ENCODE data around the gene KCNJ4. TPM values are rescaled to one million over a fixed set of nuclear protein-coding genes. Genes with fewer than 3 reads are reported as not detected.

Gene KCNJ4
- total RNA-seq, 1 donor from 2014 or later = 0.82 TPM

- no peaks in the 10 kb centered on the region for H3K79me2 ChIP-seq (ENCODE audit: low read depth)
- H3K4me1 ChIP-seq = peaks cover 15% of the 10 kb centered on the region
- no peak overlapping the region for H2AFZ ChIP-seq (replicated peaks)
- no peaks in the 10 kb centered on the region for H3K27me3 ChIP-seq
- no peak overlapping the region for H3K4me3 ChIP-seq
- H3K9me3 Mint-ChIP-seq = no peaks in the 10 kb centered on the region
- no peaks in the 10 kb centered on the region for H4K20me1 ChIP-seq (ENCODE audit: low read depth)
- no peak for DNase-seq (ENCODE audit: low spot score)
- no peaks in the 10 kb centered on the region for H3K36me3 Mint-ChIP-seq
- no peaks in the 10 kb centered on the region for H3K9me3 ChIP-seq (ENCODE audit: low read depth)
- H3K27ac ChIP-seq = no peak overlapping the region
- no peak overlapping the region for H3K9ac ChIP-seq
- H3K4me3 Mint-ChIP-seq = no peak overlapping the region
- H3F3A ChIP-seq (ENCODE audit: low read depth) = peaks cover 6% of the 10 kb centered on the region
- TF ChIP-seq EZH2phosphoT487 (IDR thresholded peaks at IDR 0.05) (no peak), CTCF (IDR thresholded peaks at IDR 0.05) (no peak), EZH2 (IDR thresholded peaks at IDR 0.05) (no peak)
- peaks cover 17% of the 10 kb centered on the region for H3K4me1 Mint-ChIP-seq
- no peaks in the 10 kb centered on the region for H3K36me3 ChIP-seq
- H3K27me3 Mint-ChIP-seq (ENCODE audit: insufficient read depth, low read depth) = peaks cover 2% of the 10 kb centered on the region
- H3K27ac Mint-ChIP-seq = no peak overlapping the region
- H3K4me2 ChIP-seq = no peak overlapping the region
These were observed 28.4 kb downstream of the KCNJ4 start for GRCh38 chr22:38426628-38427027.

GRCh38 chr22:38424525-38425080 lies 30.4 kb downstream of the KCNJ4 start:
- peaks cover 9% of the 10 kb centered on the region for H3K4me1 Mint-ChIP-seq
- Histone ChIP-seq H3K4me2 (no peak overlapping the region), H3K79me2 (ENCODE audit: low read depth) (no peaks in the 10 kb centered on the region), H4K20me1 (ENCODE audit: low read depth) (no peaks in the 10 kb centered on the region), H3K4me1 (peaks cover 15% of the 10 kb centered on the region), H3K9me3 (ENCODE audit: low read depth) (no peaks in the 10 kb centered on the region), H2AFZ (replicated peaks) (no peak overlapping the region), H3K9ac (no peak overlapping the region), H3F3A (ENCODE audit: low read depth) (peaks cover 4% of the 10 kb centered on the region), H3K27ac (no peak overlapping the region), H3K4me3 (no peak overlapping the region), H3K27me3 (no peaks in the 10 kb centered on the region), H3K36me3 (no peaks in the 10 kb centered on the region)
- H3K27ac Mint-ChIP-seq = no peak overlapping the region
- H3K36me3 Mint-ChIP-seq = no peaks in the 10 kb centered on the region
- H3K4me3 Mint-ChIP-seq = no peak overlapping the region
- no peaks in the 10 kb centered on the region for H3K9me3 Mint-ChIP-seq
- no peak for DNase-seq (ENCODE audit: low spot score)
- no peak for TF ChIP-seq CTCF (IDR thresholded peaks at IDR 0.05)
- TF ChIP-seq EZH2 (IDR thresholded peaks at IDR 0.05) = no peak
- no peaks in the 10 kb centered on the region for H3K27me3 Mint-ChIP-seq (ENCODE audit: insufficient read depth, low read depth)

GRCh38 chr22:38423512-38424503 lies 31.2 kb downstream of the KCNJ4 start:
- no peak overlapping the region for H3K9ac ChIP-seq
- no peaks in the 10 kb centered on the region for H3K36me3 ChIP-seq
- no peaks in the 10 kb centered on the region for H3K79me2 ChIP-seq (ENCODE audit: low read depth)
- no peaks in the 10 kb centered on the region for H3K36me3 Mint-ChIP-seq
- H3K4me1 Mint-ChIP-seq = peaks cover 9% of the 10 kb centered on the region
- H4K20me1 ChIP-seq (ENCODE audit: low read depth) = no peaks in the 10 kb centered on the region
- H3K4me2 ChIP-seq = no peak overlapping the region
- H3K27me3 Mint-ChIP-seq (ENCODE audit: insufficient read depth, low read depth) = no peaks in the 10 kb centered on the region
- H3K4me3 Mint-ChIP-seq = no peak overlapping the region
- no peak overlapping the region for H2AFZ ChIP-seq (replicated peaks)
- H3K9me3 ChIP-seq (ENCODE audit: low read depth) = no peaks in the 10 kb centered on the region
- no peaks in the 10 kb centered on the region for H3K9me3 Mint-ChIP-seq
- H3K27me3 ChIP-seq = no peaks in the 10 kb centered on the region
- TF ChIP-seq EZH2phosphoT487 (IDR thresholded peaks at IDR 0.05) (no peak), EZH2 (IDR thresholded peaks at IDR 0.05) (no peak), CTCF (IDR thresholded peaks at IDR 0.05) (no peak)
- no peak for DNase-seq (ENCODE audit: low spot score)
- peaks cover 4% of the 10 kb centered on the region for H3F3A ChIP-seq (ENCODE audit: low read depth)
- no peak overlapping the region for H3K4me3 ChIP-seq
- H3K27ac ChIP-seq = no peak overlapping the region
- H3K27ac Mint-ChIP-seq = no peak overlapping the region
- H3K4me1 ChIP-seq = peaks cover 15% of the 10 kb centered on the region

All from neural progenitor cell (in vitro differentiated cells).